GM12878 (cell line): ENCODE data around the gene ATG5. TPM values are rescaled to one million over a fixed set of nuclear protein-coding genes. Genes with fewer than 3 reads are reported as not detected.

Experiments used
- ATAC-seq: fragments of 200-7000 bp; cut with Tn5 transposase; 3 replicates; pipeline ENCODE4 v1.9.1; 2020; ENCODE audit warnings: mild to moderate bottlenecking, moderate library complexity
- BruUV-seq: library from RNA; stranded (reverse); fragments of 400-500 nt; replicated peaks from 2 replicates; lab custom pipeline; 2021; lab: Mats Ljungman, UMichigan
- CTCF ChIA-PET: fragments of 300-600 bp; sonication (Branson Sonifier 250); formaldehyde crosslinking; extraction: SDS; loops from one replicate; lab custom pipeline; 2021; ENCODE audit warnings: inconsistent platforms; lab: Yijun Ruan, JAX
- POLR2A ChIA-PET: fragments of 350-600 bp; formaldehyde crosslinking; extraction: SDS; loops from one replicate; lab custom pipeline; 2021; ENCODE audit warnings: inconsistent platforms; lab: Charles Lee
- RAD21 ChIA-PET: fragments of 300-600 bp; sonication (Branson Sonifier 250); formaldehyde crosslinking; loops from one replicate; lab custom pipeline; 2023; ENCODE audit warnings: antibody characterized with exemption; ENCODE audit not compliant: unreplicated experiment; lab: Charles Lee
- SMC1A ChIA-PET: fragments of 300-600 bp; sonication (Branson Sonifier 250); formaldehyde crosslinking; loops from one replicate; lab custom pipeline; 2023; ENCODE audit not compliant: unreplicated experiment, uncharacterized antibody; lab: Charles Lee
- DNase-seq: peaks from one replicate; pipeline ENCODE4 v3.0.0-alpha.2; 2011; ENCODE audit warnings: low read depth, low spot score
- FAIRE-seq: peaks from 3 replicates; lab custom pipeline; 2011; peaks lifted over from hg19 to GRCh38; lab: Jason Lieb, UNC
- H2AFZ ChIP-seq: 2 replicates; pipeline ENCODE4 v1.6.0; 2011; ENCODE audit warnings: low read depth, low read length, control low read depth; ENCODE audit not compliant: control insufficient read depth
- H3K27ac ChIP-seq: 2 replicates; pipeline ENCODE4 v1.5.1; 2011; ENCODE audit warnings: control low read depth; ENCODE audit not compliant: control insufficient read depth, insufficient read depth
- H3K27me3 ChIP-seq, 2 experiments: replicated peaks in 1 of 2; 2 replicates each; pipeline versions ENCODE4 v1.6.0 to v1.6.1; 2011; ENCODE audit warnings: low read length in 1 of 2; ENCODE audit not compliant: control insufficient read depth in 2 of 2, insufficient read depth in 2 of 2
- H3K36me3 ChIP-seq, 2 experiments: 2 replicates each; pipeline ENCODE4 v1.5.1; 2011; ENCODE audit warnings: low read length in 1 of 2; ENCODE audit not compliant: control insufficient read depth in 2 of 2, insufficient read depth in 2 of 2
- H3K4me1 ChIP-seq: 2 replicates; pipeline ENCODE4 v1.6.1; 2011; ENCODE audit warnings: mild to moderate bottlenecking, low read length, moderate library complexity, mixed read lengths; ENCODE audit not compliant: control insufficient read depth, insufficient read depth
- H3K4me2 ChIP-seq: 2 replicates; pipeline ENCODE4 v1.6.0; 2011; ENCODE audit warnings: control low read depth; ENCODE audit not compliant: control insufficient read depth, insufficient read depth
- H3K4me3 ChIP-seq: fragments of 200-600 bp; sonication (generic); 2 replicates; pipeline ENCODE4 v1.5.1; 2016
- H3K79me2 ChIP-seq: 2 replicates; pipeline ENCODE4 v1.6.0; 2011; ENCODE audit warnings: low read length; ENCODE audit not compliant: control insufficient read depth, insufficient read depth
- H3K9ac ChIP-seq: 2 replicates; pipeline ENCODE4 v1.8.0; 2011; ENCODE audit warnings: low read length, control low read depth, mixed read lengths; ENCODE audit not compliant: control insufficient read depth, insufficient read depth
- H3K9me3 ChIP-seq: replicated peaks from 3 replicates; pipeline ENCODE4 v1.5.1; 2011; ENCODE audit warnings: mild to moderate bottlenecking, low read length; ENCODE audit not compliant: control insufficient read depth, insufficient read depth
- H4K20me1 ChIP-seq: 2 replicates; pipeline ENCODE4 v1.6.0; 2011; ENCODE audit not compliant: control insufficient read depth, insufficient read depth
- EZH2 ChIP-seq: IDR thresholded peaks from 2 replicates; pipeline ENCODE4 v1.6.1; 2012; ENCODE audit warnings: low read depth, mild to moderate bottlenecking, control low read depth, inconsistent platforms, low read length, borderline replicate concordance; ENCODE audit not compliant: control insufficient read depth
- PAX8 ChIP-seq: fragments of 450-650 bp; IDR thresholded peaks from 2 replicates; pipeline ENCODE4 v1.6.1; 2017; ENCODE audit warnings: mild to moderate bottlenecking, moderate library complexity
- TBL1XR1 ChIP-seq: IDR thresholded peaks from 2 replicates; pipeline ENCODE4 v1.6.1; 2012; ENCODE audit warnings: low read depth, low read length, improper control_type of control experiment
- TCF12 ChIP-seq: IDR thresholded peaks from 2 replicates; pipeline ENCODE4 v1.6.1; 2011; ENCODE audit warnings: low read depth, mild to moderate bottlenecking, low read length
- WGBS: methylation state at CpG from one replicate; pipeline ENCODE4 v1.1.6; 2016; ENCODE audit warnings: low lambda C conversion rate; ENCODE audit not compliant: insufficient replicate concordance, insufficient coverage; ENCODE audit errors: missing lambda C conversion rate; 5-methylcytosine and 5-hydroxymethylcytosine counted together
- in situ Hi-C: fragments of 300-500 bp; cut with MboI; formaldehyde crosslinking; loops from 9 replicates; pipeline ENCODE4 v1.14.3; 2018; ENCODE audit warnings: mixed read lengths
- intact Hi-C: fragments of 100-400 bp; cut with micrococcal nuclease; formaldehyde crosslinking; loops from one replicate; pipeline ENCODE4 v1.14.2; 2022; ENCODE audit not compliant: unreplicated experiment
- polyA plus RNA-seq, 11 experiments: library from polyadenylated mRNA; depleted of rRNA in 4 of 11; unstranded in 6 of 11; stranded (reverse) in 5 of 11; fragments of >200 nt; fragmentation: Nextera tagmentation in 4 of 11; fragmentation: Illumina TruSeq in 1 of 11; extraction: Ambion mirVana in 4 of 11; extraction: Trizol in 1 of 11; gene quantifications; 1 replicate in 1 of 11; 2 replicates in 10 of 11; pipeline versions ENCODE4 v1.2.1 to v1.2.3, GENCODE V29; 2011 to 2016; ENCODE audit warnings: inconsistent platforms in 2 of 11, missing spikeins in 2 of 11, low read depth in 1 of 11
- total RNA-seq, 4 experiments: library from RNA; depleted of rRNA in 3 of 4; stranded (reverse); fragments of >200 nt in 3 of 4; fragmentation: Illumina TruSeq in 1 of 4; extraction: Trizol in 1 of 4; gene quantifications; 2 replicates each; pipeline versions ENCODE4 v1.2.1 to v1.2.3, GENCODE V29; 2013 to 2021
- TF ChIP-seq, protein P1 (sequence below): IDR thresholded peaks from 2 replicates; pipeline ENCODE4 v1.6.1; 2011; ENCODE audit warnings: mild to moderate bottlenecking, low read depth, low read length, moderate library complexity; ENCODE audit not compliant: insufficient replicate concordance
- TF ChIP-seq, protein P2 (sequence below): IDR thresholded peaks from 2 replicates; pipeline ENCODE4 v1.6.1; 2012; ENCODE audit warnings: low read length, inconsistent platforms

Gene ATG5
- total and polyA plus RNA-seq, 10 of the 15 experiments (the other 5 are each of a cell fraction or from before 2014, with no cell fraction given), result 12.9 to 51.8 (median 23.9) TPM

DNA sequence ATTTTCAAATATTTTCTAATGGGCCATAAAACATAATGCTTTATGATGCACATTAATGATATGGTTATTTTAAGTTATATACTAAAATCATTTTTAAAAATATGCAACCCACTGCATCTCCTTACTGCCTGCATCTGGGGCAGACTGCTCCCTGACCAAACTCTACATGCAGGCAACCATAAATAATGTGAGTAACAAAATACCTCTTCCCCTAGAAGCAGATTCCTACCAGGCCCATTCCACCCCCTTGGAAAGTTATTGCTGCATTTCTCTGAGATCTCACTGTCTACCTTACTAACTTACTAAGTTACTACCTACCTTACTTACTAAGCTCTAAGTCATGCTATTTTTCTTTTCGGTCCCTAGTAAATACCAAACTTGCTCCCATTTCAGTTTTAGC lies 71.8 kb downstream of the ATG5 start:
- ChIA-PET CTCF (interaction anchor here (1.4 to 1.6 kb wide), 2 partner anchors 20 to 164 kb away, joined by 3 to 4 read pairs; no protein-coding TSS in a partner anchor), POLR2A (interaction anchor here (0.6 kb wide), 1 partner anchor 15 kb away, joined by 3 read pairs; no protein-coding TSS in a partner anchor), SMC1A (no interaction called here), RAD21 (no interaction called here)
- Histone ChIP-seq H4K20me1 (no peaks in the 10 kb centered on the region), H3K27me3 (no peaks in the 10 kb centered on the region), H3K4me3 (no peak overlapping the region), H3K27ac (no peak overlapping the region), H2AFZ (no peak overlapping the region), H3K36me3 (no peaks in the 10 kb centered on the region), H3K9ac (no peak overlapping the region), H3K4me1 (no peaks in the 10 kb centered on the region), H3K9me3 (no peaks in the 10 kb centered on the region), H3K79me2 (no peaks in the 10 kb centered on the region; the same call in none of the 2 replicates), H3K4me2 (no peak overlapping the region)
- 100% methylated on average over 1 of the region's 1 CpG for WGBS
- DNase-seq (no peak), ATAC-seq (no peak), FAIRE-seq (no peak)
- in situ Hi-C loops (no loop called here), intact Hi-C loops (no loop called here)
- no peak for TF ChIP-seq PAX8
- no peak for TF ChIP-seq TCF12
- TF ChIP-seq TBL1XR1, result no peak
- TF ChIP-seq, protein P1, sequence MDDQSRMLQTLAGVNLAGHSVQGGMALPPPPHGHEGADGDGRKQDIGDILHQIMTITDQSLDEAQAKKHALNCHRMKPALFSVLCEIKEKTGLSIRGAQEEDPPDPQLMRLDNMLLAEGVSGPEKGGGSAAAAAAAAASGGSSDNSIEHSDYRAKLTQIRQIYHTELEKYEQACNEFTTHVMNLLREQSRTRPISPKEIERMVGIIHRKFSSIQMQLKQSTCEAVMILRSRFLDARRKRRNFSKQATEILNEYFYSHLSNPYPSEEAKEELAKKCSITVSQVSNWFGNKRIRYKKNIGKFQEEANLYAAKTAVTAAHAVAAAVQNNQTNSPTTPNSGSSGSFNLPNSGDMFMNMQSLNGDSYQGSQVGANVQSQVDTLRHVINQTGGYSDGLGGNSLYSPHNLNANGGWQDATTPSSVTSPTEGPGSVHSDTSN, result no peak
- no peak for TF ChIP-seq EZH2
- TF ChIP-seq, protein P2, sequence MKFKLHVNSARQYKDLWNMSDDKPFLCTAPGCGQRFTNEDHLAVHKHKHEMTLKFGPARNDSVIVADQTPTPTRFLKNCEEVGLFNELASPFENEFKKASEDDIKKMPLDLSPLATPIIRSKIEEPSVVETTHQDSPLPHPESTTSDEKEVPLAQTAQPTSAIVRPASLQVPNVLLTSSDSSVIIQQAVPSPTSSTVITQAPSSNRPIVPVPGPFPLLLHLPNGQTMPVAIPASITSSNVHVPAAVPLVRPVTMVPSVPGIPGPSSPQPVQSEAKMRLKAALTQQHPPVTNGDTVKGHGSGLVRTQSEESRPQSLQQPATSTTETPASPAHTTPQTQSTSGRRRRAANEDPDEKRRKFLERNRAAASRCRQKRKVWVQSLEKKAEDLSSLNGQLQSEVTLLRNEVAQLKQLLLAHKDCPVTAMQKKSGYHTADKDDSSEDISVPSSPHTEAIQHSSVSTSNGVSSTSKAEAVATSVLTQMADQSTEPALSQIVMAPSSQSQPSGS, result no peak
- no TSS peak for BruUV-seq
